Suprapubic skin (tissue), 4 donors: ENCODE data around the gene NLRP5.

ENCODE experiments used
- CTCF ChIP-seq, 2 donors: fragments of 200-600 bp in 1 of 2; fragments of 450-650 bp in 1 of 2; sonication (generic) in 1 of 2; IDR thresholded peaks; one replicate each; pipeline ENCODE4 v1.5.1; 2016 to 2019; ENCODE audit warnings: antibody characterized with exemption in 2 of 2, mild to moderate bottlenecking in 1 of 2, moderate library complexity in 1 of 2
- EP300 ChIP-seq: sonication (generic); formaldehyde crosslinking; IDR thresholded peaks from one replicate; pipeline ENCODE4 v1.6.1; 2017; ENCODE audit warnings: antibody characterized with exemption
- POLR2AphosphoS5 ChIP-seq, 3 donors: sonication (generic); formaldehyde crosslinking; IDR thresholded peaks; one replicate each; pipeline ENCODE4 v1.6.1; 2017; ENCODE audit warnings: antibody characterized with exemption in 3 of 3

GRCh38 chr19:56106397-56106849, 119.8 kb downstream of the NLRP5 start:
- TF ChIP-seq CTCF (IDR thresholded peaks at IDR 0.05) (no peak), POLR2AphosphoS5 (IDR thresholded peaks at IDR 0.05) (no peak), EP300 (no peak)
